Measurements from ENCODE around the gene PARVB.

DNA sequence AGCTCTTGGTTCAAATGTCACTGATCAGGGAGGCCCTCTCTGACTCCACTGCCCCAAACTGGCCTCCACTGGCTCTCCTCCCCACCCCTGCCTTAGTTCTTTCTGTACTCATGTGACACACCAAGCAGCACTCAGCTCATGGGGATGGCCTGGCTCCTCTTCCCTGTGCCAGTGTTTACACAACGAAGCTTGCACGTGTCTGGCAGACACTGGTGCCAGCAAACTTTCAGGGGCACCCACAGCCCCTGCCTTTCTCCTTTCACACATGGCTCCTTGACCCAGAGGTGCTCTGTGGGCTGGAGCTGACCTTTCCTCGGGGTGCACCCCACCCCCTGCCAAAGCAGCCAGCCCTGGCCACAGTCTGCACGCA is 119.0 kb downstream of the PARVB start:
- TF ChIP-seq, protein P1, sequence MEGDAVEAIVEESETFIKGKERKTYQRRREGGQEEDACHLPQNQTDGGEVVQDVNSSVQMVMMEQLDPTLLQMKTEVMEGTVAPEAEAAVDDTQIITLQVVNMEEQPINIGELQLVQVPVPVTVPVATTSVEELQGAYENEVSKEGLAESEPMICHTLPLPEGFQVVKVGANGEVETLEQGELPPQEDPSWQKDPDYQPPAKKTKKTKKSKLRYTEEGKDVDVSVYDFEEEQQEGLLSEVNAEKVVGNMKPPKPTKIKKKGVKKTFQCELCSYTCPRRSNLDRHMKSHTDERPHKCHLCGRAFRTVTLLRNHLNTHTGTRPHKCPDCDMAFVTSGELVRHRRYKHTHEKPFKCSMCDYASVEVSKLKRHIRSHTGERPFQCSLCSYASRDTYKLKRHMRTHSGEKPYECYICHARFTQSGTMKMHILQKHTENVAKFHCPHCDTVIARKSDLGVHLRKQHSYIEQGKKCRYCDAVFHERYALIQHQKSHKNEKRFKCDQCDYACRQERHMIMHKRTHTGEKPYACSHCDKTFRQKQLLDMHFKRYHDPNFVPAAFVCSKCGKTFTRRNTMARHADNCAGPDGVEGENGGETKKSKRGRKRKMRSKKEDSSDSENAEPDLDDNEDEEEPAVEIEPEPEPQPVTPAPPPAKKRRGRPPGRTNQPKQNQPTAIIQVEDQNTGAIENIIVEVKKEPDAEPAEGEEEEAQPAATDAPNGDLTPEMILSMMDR (IDR thresholded peaks at IDR 0.05): no peak
- TF ChIP-seq POLR2A (IDR thresholded peaks at IDR 0.05) (no peak), EP300 (IDR thresholded peaks at IDR 0.05; ENCODE audit: low read depth) (no peak)
